Endothelial cell of umbilical vein (primary cell): ENCODE results near the gene IFI35. TPM values are rescaled to one million over a fixed set of nuclear protein-coding genes. Genes with fewer than 3 reads are reported as not detected.

Source experiments
- BruUV-seq: library from RNA; stranded (reverse); fragments of 400-500 nt; replicated peaks from 2 replicates; lab custom pipeline; 2021; lab: Mats Ljungman, UMichigan
- CTCF ChIA-PET: fragments of 300-600, 350-600 bp; sonication (Branson Sonifier 250); formaldehyde crosslinking; loops from one replicate; lab custom pipeline; 2021; ENCODE audit warnings: antibody characterized with exemption, inconsistent platforms; lab: Charles Lee
- POLR2A ChIA-PET: fragments of 300-600, 350-600 bp; sonication (Branson Sonifier 250); formaldehyde crosslinking; loops from one replicate; lab custom pipeline; 2021; ENCODE audit warnings: antibody characterized with exemption, inconsistent platforms; lab: Charles Lee
- DNase-seq: peaks from one replicate; pipeline ENCODE4 v3.0.0-alpha.2; 2011; ENCODE audit warnings: low read depth, low spot score
- FAIRE-seq: peaks from 2 replicates; lab custom pipeline; 2011; peaks lifted over from hg19 to GRCh38; lab: Jason Lieb, UNC
- H2AFZ ChIP-seq: 2 replicates; pipeline ENCODE4 v1.6.0; 2012; ENCODE audit warnings: low read depth, low read length, control low read depth, inconsistent platforms
- H3K27ac ChIP-seq: 2 replicates; pipeline ENCODE4 v1.5.1; 2011; ENCODE audit warnings: low read depth, mild to moderate bottlenecking, control low read depth, low read length, moderate library complexity; ENCODE audit not compliant: insufficient read depth
- H3K27me3 ChIP-seq, 2 experiments: 2 replicates each; pipeline versions ENCODE4 v1.6.0 to v1.6.1; 2011; ENCODE audit warnings: low read length in 2 of 2, mixed read lengths in 1 of 2; ENCODE audit not compliant: control insufficient read depth in 2 of 2, insufficient read depth in 2 of 2
- H3K36me3 ChIP-seq, 2 experiments: 2 replicates in 1 of 2; 3 replicates in 1 of 2; pipeline ENCODE4 v1.5.1; 2011; ENCODE audit warnings: low read length in 2 of 2, mild to moderate bottlenecking in 1 of 2, moderate library complexity in 1 of 2; ENCODE audit not compliant: control insufficient read depth in 2 of 2, insufficient read depth in 2 of 2; ENCODE audit errors: extremely low read depth in 1 of 2
- H3K4me1 ChIP-seq: 3 replicates; pipeline ENCODE4 v1.5.1; 2011; ENCODE audit warnings: mild to moderate bottlenecking, low read length; ENCODE audit not compliant: control insufficient read depth, insufficient read depth; ENCODE audit errors: extremely low read depth
- H3K4me2 ChIP-seq: 2 replicates; pipeline ENCODE4 v1.6.1; 2011; ENCODE audit warnings: low read length, control low read depth, mixed read lengths; ENCODE audit not compliant: insufficient read depth
- H3K4me3 ChIP-seq, 3 experiments: fragments of 200-600 bp in 1 of 3; sonication (generic), shearing (Covaris generic) in 1 of 3; replicated peaks in 1 of 3; 2 replicates each; pipeline ENCODE4 v1.5.1; 2011 to 2016; ENCODE audit warnings: control low read depth in 3 of 3, low read length in 3 of 3, mild to moderate bottlenecking in 2 of 3, inconsistent platforms in 1 of 3, low read depth in 1 of 3, moderate library complexity in 1 of 3; ENCODE audit not compliant: insufficient read depth in 1 of 3
- H3K79me2 ChIP-seq: 2 replicates; pipeline ENCODE4 v1.6.0; 2012; ENCODE audit warnings: low read length, inconsistent platforms; ENCODE audit not compliant: control insufficient read depth, insufficient read depth
- H3K9ac ChIP-seq: replicated peaks from 2 replicates; pipeline ENCODE3; 2011; ENCODE audit warnings: low read length, control low read depth; ENCODE audit not compliant: insufficient read depth; ENCODE audit errors: extremely low read depth
- H3K9me1 ChIP-seq: replicated peaks from 3 replicates; pipeline ENCODE4 v1.6.0; 2011; ENCODE audit warnings: mild to moderate bottlenecking, low read length; ENCODE audit not compliant: control insufficient read depth, insufficient read depth; ENCODE audit errors: extremely low read depth
- H3K9me3 ChIP-seq: replicated peaks from 2 replicates; pipeline ENCODE4 v1.5.1; 2012; ENCODE audit warnings: low read length, inconsistent platforms; ENCODE audit not compliant: control insufficient read depth, insufficient read depth
- H4K20me1 ChIP-seq: replicated peaks from 2 replicates; pipeline ENCODE3; 2011; ENCODE audit warnings: mild to moderate bottlenecking, low read length; ENCODE audit not compliant: control insufficient read depth, insufficient read depth; ENCODE audit errors: extremely low read depth
- EZH2 ChIP-seq: IDR thresholded peaks from 2 replicates; pipeline ENCODE4 v1.6.1; 2012; ENCODE audit warnings: borderline replicate concordance, low read depth, mild to moderate bottlenecking, moderate library complexity, low read length, inconsistent platforms; ENCODE audit not compliant: severe bottlenecking
- FOS ChIP-seq: IDR thresholded peaks from 2 replicates; pipeline ENCODE4 v1.6.1; 2011; ENCODE audit warnings: mild to moderate bottlenecking, low read length, moderate library complexity, borderline replicate concordance; ENCODE audit not compliant: insufficient read depth
- GATA2 ChIP-seq: IDR thresholded peaks from 2 replicates; pipeline ENCODE4 v1.7.0; 2011; ENCODE audit warnings: low read depth, mild to moderate bottlenecking, moderate library complexity, mixed read lengths, low read length; ENCODE audit not compliant: insufficient read length, insufficient read depth
- JUN ChIP-seq: IDR thresholded peaks from 2 replicates; pipeline ENCODE4 v1.6.1; 2011; ENCODE audit warnings: borderline replicate concordance, low read depth; ENCODE audit not compliant: insufficient read length, insufficient read depth
- MYC ChIP-seq: IDR thresholded peaks from one replicate; pipeline ENCODE4 v1.6.1; 2011; ENCODE audit warnings: mild to moderate bottlenecking, low read depth, low read length
- POLR2A ChIP-seq: IDR thresholded peaks from 2 replicates; pipeline ENCODE4 v1.6.1; 2012; ENCODE audit warnings: low read depth, mild to moderate bottlenecking, control low read depth, low read length
- POLR2AphosphoS5 ChIP-seq: IDR thresholded peaks from 2 replicates; pipeline ENCODE4 v1.6.1; 2012; ENCODE audit warnings: low read depth, mild to moderate bottlenecking, control low read depth, low read length, moderate library complexity; ENCODE audit not compliant: insufficient read depth
- dilution Hi-C: fragments of 300-500 bp; cut with MboI; formaldehyde crosslinking; loops from one replicate; pipeline ENCODE4 v1.15.0; 2019; ENCODE audit warnings: low sequenced_read_pairs; ENCODE audit not compliant: extremely low pct_ligation_motif_present
- intact Hi-C: fragments of 100-400 bp; cut with micrococcal nuclease; formaldehyde crosslinking; loops from one replicate; pipeline ENCODE4 v1.10.0; 2022
- polyA plus RNA-seq, 4 experiments: library from polyadenylated mRNA; depleted of rRNA in 3 of 4; stranded (reverse) in 3 of 4; unstranded in 1 of 4; fragments of >200 nt; gene quantifications; 2 replicates each; pipeline versions ENCODE4 v1.2.1 to v1.2.3, GENCODE V29; 2011 to 2012; ENCODE audit warnings: missing spikeins in 1 of 4
- total RNA-seq: library from RNA; stranded (reverse); gene quantifications from 2 replicates; pipeline ENCODE4 v1.2.3, GENCODE V29; 2021
- TF ChIP-seq, protein P1 (sequence below), 2 donors: IDR thresholded peaks; 1 replicate in 1 of 2; 2 replicates in 1 of 2; pipeline ENCODE4 v1.5.1; 2011; ENCODE audit warnings: low read length in 2 of 2, mild to moderate bottlenecking in 2 of 2, moderate library complexity in 2 of 2, control low read depth in 1 of 2, inconsistent platforms in 1 of 2, low read depth in 1 of 2; ENCODE audit not compliant: insufficient read depth in 1 of 2; ENCODE audit errors: extremely low read depth in 1 of 2
- TF ChIP-seq, protein P2 (sequence below): IDR thresholded peaks from 2 replicates; pipeline ENCODE4 v1.6.1; 2011; ENCODE audit not compliant: insufficient read depth, insufficient read length

IFI35 gene
- total and polyA plus RNA-seq, 2 donors (not counting 3 experiments of a cell fraction or from before 2014, with no cell fraction given): 11.1 to 22.5 TPM

DNA sequence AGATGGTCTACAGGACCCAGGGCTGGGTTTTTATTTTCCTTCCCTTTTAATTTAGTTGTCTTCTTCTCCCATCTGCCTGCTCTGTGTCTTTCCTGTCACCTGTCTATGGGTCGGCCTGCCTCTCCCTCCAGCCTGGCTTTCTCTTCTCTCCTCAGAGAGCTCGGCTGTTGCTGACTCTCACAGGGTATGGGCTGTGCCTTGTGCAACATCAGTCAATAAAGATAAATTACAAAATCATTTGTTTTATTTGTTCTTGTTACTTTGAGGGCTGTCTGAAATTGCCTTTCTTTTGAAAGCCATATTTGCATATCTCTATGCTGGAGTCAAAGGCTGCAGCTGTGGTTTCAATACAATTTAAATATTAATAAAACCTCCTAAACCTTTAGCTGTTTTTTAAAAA, 34.1 kb downstream of the IFI35 start:
- CTCF ChIA-PET: no interaction called here
- POLR2A ChIA-PET: no interaction called here
- TF ChIP-seq EZH2 (no peak), POLR2A (no peak), FOS (no peak), GATA2 (no peak), JUN (no peak), MYC (no peak), POLR2AphosphoS5 (no peak)
- TF ChIP-seq, protein P1, sequence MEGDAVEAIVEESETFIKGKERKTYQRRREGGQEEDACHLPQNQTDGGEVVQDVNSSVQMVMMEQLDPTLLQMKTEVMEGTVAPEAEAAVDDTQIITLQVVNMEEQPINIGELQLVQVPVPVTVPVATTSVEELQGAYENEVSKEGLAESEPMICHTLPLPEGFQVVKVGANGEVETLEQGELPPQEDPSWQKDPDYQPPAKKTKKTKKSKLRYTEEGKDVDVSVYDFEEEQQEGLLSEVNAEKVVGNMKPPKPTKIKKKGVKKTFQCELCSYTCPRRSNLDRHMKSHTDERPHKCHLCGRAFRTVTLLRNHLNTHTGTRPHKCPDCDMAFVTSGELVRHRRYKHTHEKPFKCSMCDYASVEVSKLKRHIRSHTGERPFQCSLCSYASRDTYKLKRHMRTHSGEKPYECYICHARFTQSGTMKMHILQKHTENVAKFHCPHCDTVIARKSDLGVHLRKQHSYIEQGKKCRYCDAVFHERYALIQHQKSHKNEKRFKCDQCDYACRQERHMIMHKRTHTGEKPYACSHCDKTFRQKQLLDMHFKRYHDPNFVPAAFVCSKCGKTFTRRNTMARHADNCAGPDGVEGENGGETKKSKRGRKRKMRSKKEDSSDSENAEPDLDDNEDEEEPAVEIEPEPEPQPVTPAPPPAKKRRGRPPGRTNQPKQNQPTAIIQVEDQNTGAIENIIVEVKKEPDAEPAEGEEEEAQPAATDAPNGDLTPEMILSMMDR (IDR thresholded peaks at IDR 0.05; ENCODE audit: extremely low read depth in 1 of 2, insufficient read depth in 1 of 2, low read depth in 1 of 2, low read length in 2 of 2): no peak
- TF ChIP-seq, protein P2, sequence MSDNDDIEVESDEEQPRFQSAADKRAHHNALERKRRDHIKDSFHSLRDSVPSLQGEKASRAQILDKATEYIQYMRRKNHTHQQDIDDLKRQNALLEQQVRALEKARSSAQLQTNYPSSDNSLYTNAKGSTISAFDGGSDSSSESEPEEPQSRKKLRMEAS: no peak
- intact Hi-C loops (no loop called here), dilution Hi-C loops (no loop called here)
- H3K27me3 ChIP-seq: no peaks in the 10 kb centered on the region
- H3K4me1 ChIP-seq: no peaks in the 10 kb centered on the region
- H3K9me1 ChIP-seq: no peaks in the 10 kb centered on the region
- DNase-seq: no peak
- H3K4me3 ChIP-seq: no peak overlapping the region
- no peaks in the 10 kb centered on the region for H3K36me3 ChIP-seq
- no TSS peak for BruUV-seq
- H2AFZ ChIP-seq: no peak overlapping the region
- no peaks in the 10 kb centered on the region for H3K79me2 ChIP-seq
- H3K9me3 ChIP-seq: no peaks in the 10 kb centered on the region
- no peak overlapping the region for H3K4me2 ChIP-seq
- H3K9ac ChIP-seq: no peak overlapping the region
- no peak overlapping the region for H3K27ac ChIP-seq
- FAIRE-seq: no peak
- H4K20me1 ChIP-seq: no peaks in the 10 kb centered on the region
